HepG2 (cell line): ENCODE data around the gene NFKBIZ. TPM values are rescaled to one million over a fixed set of nuclear protein-coding genes. Genes with fewer than 3 reads are reported as not detected.

Source experiments
- ATAC-seq: fragments of 200-7000 bp; cut with Tn5 transposase; 3 replicates; pipeline ENCODE4 v1.9.1; 2020; ENCODE audit warnings: mild to moderate bottlenecking, moderate library complexity
- BruUV-seq: library from RNA; stranded (reverse); fragments of 400-500 nt; replicated peaks from 2 replicates; lab custom pipeline; 2021; lab: Mats Ljungman, UMichigan
- CTCF ChIA-PET: fragments of 300-600 bp; formaldehyde crosslinking; extraction: SDS; loops from one replicate; lab custom pipeline; 2021; ENCODE audit warnings: low total read pairs, inconsistent platforms, low intra/inter-chr PET ratio; lab: Yijun Ruan, JAX
- POLR2A ChIA-PET: fragments of 350-600 bp; sonication (Branson Sonifier 250); formaldehyde crosslinking; loops from one replicate; lab custom pipeline; 2020; ENCODE audit warnings: antibody characterized with exemption, inconsistent platforms; lab: Yijun Ruan, JAX
- DNase-seq: peaks from one replicate; pipeline ENCODE4 v3.0.0-alpha.2; 2015; ENCODE audit warnings: low spot score
- FAIRE-seq: peaks from 3 replicates; lab custom pipeline; 2011; peaks lifted over from hg19 to GRCh38; lab: Jason Lieb, UNC
- H2AFZ ChIP-seq: one replicate; pipeline ENCODE4 v1.6.1; 2011; ENCODE audit warnings: low read length, inconsistent platforms
- H3K27ac ChIP-seq: fragments of 300-600 bp; 3 replicates; pipeline ENCODE4 v1.8.0; 2011; ENCODE audit warnings: mixed run types, mild to moderate bottlenecking, mixed read lengths, low read length, inconsistent platforms; ENCODE audit not compliant: insufficient read depth; ENCODE audit errors: extremely low read length
- H3K27me3 ChIP-seq, 2 experiments: fragments of 200-600 bp in 1 of 2; 2 replicates in 1 of 2; 3 replicates in 1 of 2; pipeline versions ENCODE4 v1.6.0 to v1.8.0; 2011; ENCODE audit warnings: low read length in 2 of 2, mild to moderate bottlenecking in 2 of 2, moderate library complexity in 2 of 2, inconsistent platforms in 1 of 2; ENCODE audit not compliant: insufficient read depth in 2 of 2, control insufficient read depth in 1 of 2
- H3K36me3 ChIP-seq, 2 experiments: fragments of 200-600 bp in 1 of 2; replicated peaks in 1 of 2; 2 replicates in 1 of 2; 3 replicates in 1 of 2; pipeline versions ENCODE4 v1.5.1 to v1.8.0; 2011; ENCODE audit warnings: low read length in 2 of 2, inconsistent platforms in 1 of 2; ENCODE audit not compliant: insufficient read depth in 2 of 2, control insufficient read depth in 1 of 2
- H3K4me1 ChIP-seq: 2 replicates; pipeline ENCODE4 v1.5.1; 2012; ENCODE audit warnings: low read length, inconsistent platforms; ENCODE audit not compliant: insufficient read depth
- H3K4me2 ChIP-seq: 2 replicates; pipeline ENCODE4 v1.6.0; 2011; ENCODE audit warnings: low read depth, low read length, inconsistent platforms
- H3K4me3 ChIP-seq, 3 experiments: fragments of 200-600 bp in 1 of 3; sonication (generic), shearing (Covaris generic) in 1 of 3; replicated peaks in 1 of 3; 2 replicates each; pipeline ENCODE4 v1.5.1; 2011 to 2016; ENCODE audit warnings: low read length in 3 of 3, inconsistent platforms in 2 of 3, low read depth in 2 of 3, mild to moderate bottlenecking in 2 of 3, control low read depth in 1 of 3, mixed read lengths in 1 of 3; ENCODE audit not compliant: insufficient read depth in 1 of 3
- H3K79me2 ChIP-seq: one replicate; pipeline ENCODE4 v1.6.1; 2011; ENCODE audit warnings: low read length, inconsistent platforms; ENCODE audit not compliant: insufficient read depth
- H3K9ac ChIP-seq: 2 replicates; pipeline ENCODE4 v1.6.0; 2011; ENCODE audit warnings: mild to moderate bottlenecking, low read depth, low read length, inconsistent platforms; ENCODE audit not compliant: insufficient read depth
- H3K9me3 ChIP-seq: 2 replicates; pipeline ENCODE4 v1.5.1; 2012; ENCODE audit warnings: mild to moderate bottlenecking, low read length
- H4K20me1 ChIP-seq: 2 replicates; pipeline ENCODE4 v1.6.0; 2011; ENCODE audit warnings: inconsistent platforms, mild to moderate bottlenecking, low read length, moderate library complexity; ENCODE audit not compliant: insufficient read depth
- AHR ChIP-seq: IDR thresholded peaks from 2 replicates; pipeline ENCODE4 v1.6.1; 2018; ENCODE audit warnings: missing genetic modification reagents, missing compliant biosample characterization
- ATM ChIP-seq: fragments of 450-650 bp; IDR thresholded peaks from 2 replicates; pipeline ENCODE4 v1.7.1; 2017; ENCODE audit warnings: mild to moderate bottlenecking, borderline replicate concordance
- EED ChIP-seq: sonication (generic); formaldehyde crosslinking; IDR thresholded peaks from 2 replicates; pipeline ENCODE4 v1.5.0; 2020; ENCODE audit warnings: mild to moderate bottlenecking, missing genetic modification reagents
- ELF1 ChIP-seq: sonication (generic); formaldehyde crosslinking; IDR thresholded peaks from 2 replicates; pipeline ENCODE4 v1.4.0; 2020; ENCODE audit warnings: missing genetic modification reagents
- ELF3 ChIP-seq: IDR thresholded peaks from 2 replicates; pipeline ENCODE4 v1.6.1; 2016; ENCODE audit warnings: missing genetic modification reagents, missing compliant biosample characterization
- FOXK1 ChIP-seq: sonication (generic); formaldehyde crosslinking; IDR thresholded peaks from 2 replicates; pipeline ENCODE4 v1.4.0; 2020; ENCODE audit warnings: low read depth, missing genetic modification reagents, borderline replicate concordance
- HCFC1 ChIP-seq: fragments of 150-350 bp; IDR thresholded peaks from 2 replicates; pipeline ENCODE4 v1.6.1; 2014; ENCODE audit warnings: low read depth, low read length
- KAT7 ChIP-seq: IDR thresholded peaks from 2 replicates; pipeline ENCODE4 v1.6.1; 2018; ENCODE audit warnings: borderline replicate concordance, missing compliant biosample characterization
- MTF2 ChIP-seq: sonication (generic); formaldehyde crosslinking; IDR thresholded peaks from 2 replicates; pipeline ENCODE4 v1.5.0; 2020; ENCODE audit warnings: missing genetic modification reagents, borderline replicate concordance
- MXI1 ChIP-seq: IDR thresholded peaks from 3 replicates; pipeline ENCODE4 v1.6.1; 2012; ENCODE audit warnings: low read depth, low read length, inconsistent platforms, borderline replicate concordance
- PCBP2 ChIP-seq: fragments of 200-400 bp; formaldehyde crosslinking; optimal IDR thresholded peaks from 2 replicates; pipeline ENCODE3; 2018; ENCODE audit warnings: low read length, low read depth; ENCODE audit not compliant: poor library complexity, severe bottlenecking
- RNF2 ChIP-seq: fragments of 450-650 bp; conservative IDR thresholded peaks from 2 replicates; pipeline ENCODE4 v1.6.1; 2016; ENCODE audit warnings: low read depth
- SP2 ChIP-seq: sonication (generic); formaldehyde crosslinking; IDR thresholded peaks from 2 replicates; pipeline ENCODE4 v1.5.1; 2020; ENCODE audit warnings: mild to moderate bottlenecking, missing genetic modification reagents
- ZBTB39 ChIP-seq: sonication (generic); formaldehyde crosslinking; IDR thresholded peaks from 2 replicates; pipeline ENCODE4 v1.5.0; 2020; ENCODE audit warnings: missing genetic modification reagents
- ZFP37 ChIP-seq: sonication (generic); formaldehyde crosslinking; IDR thresholded peaks from 2 replicates; pipeline ENCODE4 v1.4.0; 2020; ENCODE audit warnings: missing genetic modification reagents, borderline replicate concordance
- ZNF335 ChIP-seq: sonication (generic); formaldehyde crosslinking; IDR thresholded peaks from 2 replicates; pipeline ENCODE4 v1.4.0; 2020; ENCODE audit warnings: missing genetic modification reagents
- ZNF619 ChIP-seq: sonication (generic); formaldehyde crosslinking; IDR thresholded peaks from 2 replicates; pipeline ENCODE4 v1.4.0; 2020; ENCODE audit warnings: mild to moderate bottlenecking, missing genetic modification reagents
- ZSCAN31 ChIP-seq: sonication (generic); formaldehyde crosslinking; IDR thresholded peaks from 2 replicates; pipeline ENCODE4 v1.5.0; 2020; ENCODE audit warnings: low read depth, mild to moderate bottlenecking, missing genetic modification reagents
- WGBS: methylation state at CpG from one replicate; pipeline ENCODE4 v1.1.6; 2017; ENCODE audit warnings: low lambda C conversion rate; 5-methylcytosine and 5-hydroxymethylcytosine counted together
- in situ Hi-C: cut with HindIII; loops from 2 replicates; pipeline ENCODE4 v1.10.0; 2017; ENCODE audit warnings: low pct_unique_long_range_greater_than_20kb; ENCODE audit not compliant: extremely low pct_ligation_motif_present
- intact Hi-C: fragments of 100-400 bp; cut with micrococcal nuclease; formaldehyde crosslinking; loops from one replicate; pipeline ENCODE4 v1.10.0; 2022; ENCODE audit not compliant: unreplicated experiment
- polyA plus RNA-seq, 8 experiments: library from polyadenylated mRNA; depleted of rRNA in 3 of 8; stranded (reverse) in 7 of 8; unstranded in 1 of 8; fragments of >200 nt; fragmentation: Illumina TruSeq in 4 of 8; extraction: Trizol in 4 of 8; gene quantifications; 2 replicates each; pipeline versions ENCODE4 v1.2.1 to v1.2.3, GENCODE V29; 2011 to 2016; ENCODE audit warnings: low read depth in 4 of 8, missing spikeins in 1 of 8, mixed read lengths in 1 of 8; ENCODE audit not compliant: insufficient read depth in 1 of 8
- total RNA-seq, 5 experiments: library from RNA; depleted of rRNA; stranded (reverse); fragments of >200 nt; fragmentation: Illumina TruSeq; extraction: Trizol; gene quantifications; 2 replicates each; pipeline ENCODE4 v1.2.3, GENCODE V29; 2016; ENCODE audit warnings: low read depth in 1 of 5
- TF ChIP-seq, protein P1 (sequence below): sonication (generic); formaldehyde crosslinking; IDR thresholded peaks from 2 replicates; pipeline ENCODE4 v1.5.1; 2020; ENCODE audit warnings: mild to moderate bottlenecking, missing genetic modification reagents, borderline replicate concordance

The NFKBIZ gene
- total and polyA plus RNA-seq, 2 of the 13 experiments (the other 11 are each of a cell fraction or from before 2014, with no cell fraction given): 25.9 to 60.6 TPM

GRCh38 chr3:101836160-101836559, 13.2 kb upstream of the NFKBIZ start:
- no peaks in the 10 kb centered on the region for H3K9me3 ChIP-seq
- no peak overlapping the region for H3K4me2 ChIP-seq
- DNase-seq (no peak), FAIRE-seq (no peak), ATAC-seq (no peak)
- H3K9ac ChIP-seq: no peak overlapping the region
- no peaks in the 10 kb centered on the region for H3K36me3 ChIP-seq
- WGBS: 95% methylated on average over 6 of the region's 6 CpGs
- intact Hi-C loops: no loop called here
- no peak overlapping the region for H2AFZ ChIP-seq
- no TSS peak for BruUV-seq
- no peaks in the 10 kb centered on the region for H3K27me3 ChIP-seq
- CTCF ChIA-PET: no interaction called here
- no peak overlapping the region for H3K4me3 ChIP-seq
- in situ Hi-C loops: no loop called here
- H3K27ac ChIP-seq: no peak overlapping the region
- no peaks in the 10 kb centered on the region for H4K20me1 ChIP-seq
- TF ChIP-seq ELF3: no peak
- no peak for TF ChIP-seq EED (CRISPR knock-in tag)
- no peak for TF ChIP-seq ATM
- no peak for TF ChIP-seq RNF2
- TF ChIP-seq, protein P1, sequence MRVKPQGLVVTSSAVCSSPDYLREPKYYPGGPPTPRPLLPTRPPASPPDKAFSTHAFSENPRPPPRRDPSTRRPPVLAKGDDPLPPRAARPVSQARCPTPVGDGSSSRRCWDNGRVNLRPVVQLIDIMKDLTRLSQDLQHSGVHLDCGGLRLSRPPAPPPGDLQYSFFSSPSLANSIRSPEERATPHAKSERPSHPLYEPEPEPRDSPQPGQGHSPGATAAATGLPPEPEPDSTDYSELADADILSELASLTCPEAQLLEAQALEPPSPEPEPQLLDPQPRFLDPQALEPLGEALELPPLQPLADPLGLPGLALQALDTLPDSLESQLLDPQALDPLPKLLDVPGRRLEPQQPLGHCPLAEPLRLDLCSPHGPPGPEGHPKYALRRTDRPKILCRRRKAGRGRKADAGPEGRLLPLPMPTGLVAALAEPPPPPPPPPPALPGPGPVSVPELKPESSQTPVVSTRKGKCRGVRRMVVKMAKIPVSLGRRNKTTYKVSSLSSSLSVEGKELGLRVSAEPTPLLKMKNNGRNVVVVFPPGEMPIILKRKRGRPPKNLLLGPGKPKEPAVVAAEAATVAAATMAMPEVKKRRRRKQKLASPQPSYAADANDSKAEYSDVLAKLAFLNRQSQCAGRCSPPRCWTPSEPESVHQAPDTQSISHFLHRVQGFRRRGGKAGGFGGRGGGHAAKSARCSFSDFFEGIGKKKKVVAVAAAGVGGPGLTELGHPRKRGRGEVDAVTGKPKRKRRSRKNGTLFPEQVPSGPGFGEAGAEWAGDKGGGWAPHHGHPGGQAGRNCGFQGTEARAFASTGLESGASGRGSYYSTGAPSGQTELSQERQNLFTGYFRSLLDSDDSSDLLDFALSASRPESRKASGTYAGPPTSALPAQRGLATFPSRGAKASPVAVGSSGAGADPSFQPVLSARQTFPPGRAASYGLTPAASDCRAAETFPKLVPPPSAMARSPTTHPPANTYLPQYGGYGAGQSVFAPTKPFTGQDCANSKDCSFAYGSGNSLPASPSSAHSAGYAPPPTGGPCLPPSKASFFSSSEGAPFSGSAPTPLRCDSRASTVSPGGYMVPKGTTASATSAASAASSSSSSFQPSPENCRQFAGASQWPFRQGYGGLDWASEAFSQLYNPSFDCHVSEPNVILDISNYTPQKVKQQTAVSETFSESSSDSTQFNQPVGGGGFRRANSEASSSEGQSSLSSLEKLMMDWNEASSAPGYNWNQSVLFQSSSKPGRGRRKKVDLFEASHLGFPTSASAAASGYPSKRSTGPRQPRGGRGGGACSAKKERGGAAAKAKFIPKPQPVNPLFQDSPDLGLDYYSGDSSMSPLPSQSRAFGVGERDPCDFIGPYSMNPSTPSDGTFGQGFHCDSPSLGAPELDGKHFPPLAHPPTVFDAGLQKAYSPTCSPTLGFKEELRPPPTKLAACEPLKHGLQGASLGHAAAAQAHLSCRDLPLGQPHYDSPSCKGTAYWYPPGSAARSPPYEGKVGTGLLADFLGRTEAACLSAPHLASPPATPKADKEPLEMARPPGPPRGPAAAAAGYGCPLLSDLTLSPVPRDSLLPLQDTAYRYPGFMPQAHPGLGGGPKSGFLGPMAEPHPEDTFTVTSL (CRISPR knock-in tag): no peak
- no peak for TF ChIP-seq HCFC1
- TF ChIP-seq SP2 (CRISPR knock-in tag): no peak
- no peak for TF ChIP-seq ZNF335 (CRISPR knock-in tag)
- no peak for TF ChIP-seq MXI1
- TF ChIP-seq ZFP37: no peak
- TF ChIP-seq ELF1 (CRISPR knock-in tag): no peak
- TF ChIP-seq ZNF619 (CRISPR knock-in tag): no peak
- TF ChIP-seq KAT7: no peak
- TF ChIP-seq FOXK1 (CRISPR knock-in tag): no peak
- no peak for TF ChIP-seq PCBP2
- TF ChIP-seq ZSCAN31: no peak
- no peak for TF ChIP-seq MTF2
- TF ChIP-seq AHR (CRISPR knock-in tag): no peak
- TF ChIP-seq ZBTB39 (CRISPR knock-in tag): no peak
- TF ChIP-seq, all 625 proteins: peak for 0
- no peaks in the 10 kb centered on the region for H3K79me2 ChIP-seq
- POLR2A ChIA-PET: interaction anchor here (1.7 kb wide), 1 partner anchor 13 kb away, joined by 9 read pairs; the partner anchor contains the start of gene NFKBIZ
- peaks cover 10% of the 10 kb centered on the region; the same call in 1 of the 2 replicates for H3K4me1 ChIP-seq
